AML-193 (cell line): Measurements from ENCODE around the gene SCAMP1.
A peak's percentile ranks its signal among the peaks of the same experiment; 100 is the strongest.
"Not testable (repeated sequence)": the region's sequence is repeated elsewhere in the genome, so short reads cannot be mapped to it uniquely, and the experiment has no call there.

ENCODE experiments used
- DNase-seq, 2 experiments: peaks; one replicate each; lab custom pipeline; 2025; lab: John Stamatoyannopoulos, UW

SCAMP1 gene

GRCh38 chr5:78429332-78429980 is 69.0 kb downstream of the SCAMP1 start:
- DNase-seq = no peak

- no peak for DNase-seq
Measured at GRCh38 chr5:78430866-78431265, 70.4 kb downstream of the SCAMP1 start.

GRCh38 chr5:78433972-78434371 is 73.6 kb downstream of the SCAMP1 start:
- no peak for DNase-seq

- no peak for DNase-seq
Measured at GRCh38 chr5:78447775-78448424, 87.5 kb downstream of the SCAMP1 start.

GRCh38 chr5:78449103-78449502 is 88.7 kb downstream of the SCAMP1 start:
- no peak for DNase-seq

- DNase-seq = not testable (repeated sequence)
Measured at GRCh38 chr5:78457507-78457906, 97.1 kb downstream of the SCAMP1 start.

- no peak for DNase-seq
Measured at GRCh38 chr5:78458843-78459242, 98.4 kb downstream of the SCAMP1 start.

GRCh38 chr5:78467140-78467539 is 106.7 kb downstream of the SCAMP1 start:
- no peak for DNase-seq

- DNase-seq = peak; percentile 50 to 56
Measured at GRCh38 chr5:78467752-78468357, 107.4 kb downstream of the SCAMP1 start.

GRCh38 chr5:78471896-78472295 is 111.5 kb downstream of the SCAMP1 start:
- DNase-seq = no peak

GRCh38 chr5:78472469-78473106 is 112.2 kb downstream of the SCAMP1 start:
- peak; percentile 28 to 65 for DNase-seq

GRCh38 chr5:78473751-78474150 is 113.3 kb downstream of the SCAMP1 start:
- DNase-seq = no peak

- no peak for DNase-seq
Measured at GRCh38 chr5:78475370-78475769, 115.0 kb downstream of the SCAMP1 start.

GRCh38 chr5:78476795-78477194 is 116.4 kb downstream of the SCAMP1 start:
- DNase-seq = no peak

- no peak for DNase-seq
Measured at GRCh38 chr5:78482948-78483347, 122.5 kb downstream of the SCAMP1 start.

GRCh38 chr5:78483809-78484521 is 123.5 kb downstream of the SCAMP1 start:
- peak; percentile 97 to 98 for DNase-seq

GRCh38 chr5:78486218-78486617 is 125.8 kb downstream of the SCAMP1 start:
- no peak for DNase-seq

- no peak for DNase-seq
Measured at GRCh38 chr5:78487846-78488245, 127.4 kb downstream of the SCAMP1 start.

GRCh38 chr5:78490709-78491485 is 130.5 kb downstream of the SCAMP1 start:
- no peak for DNase-seq

- DNase-seq = no peak
Measured at GRCh38 chr5:78492224-78492623, 131.8 kb downstream of the SCAMP1 start.

- DNase-seq = no peak
Measured at GRCh38 chr5:78492650-78493049, 132.2 kb downstream of the SCAMP1 start.
